ENCODE measurements around the gene ACTN1.
A peak's percentile ranks its signal among the peaks of the same experiment; 100 is the strongest.

GRCh38 chr14:68926236-68926635 is 52.9 kb downstream of the ACTN1 start:
- TF ChIP-seq USF2 (IDR thresholded peaks at IDR 0.05; ENCODE audit: low read length) (no peak), POLR2AphosphoS5 (IDR thresholded peaks at IDR 0.05; ENCODE audit: low read depth, low read length) (no peak), SIX5 (IDR thresholded peaks at IDR 0.05; ENCODE audit: low read depth, low read length) (no peak), SIN3A (conservative IDR thresholded peaks at IDR 0.05 in 1 of 2, IDR thresholded peaks at IDR 0.05 in 1 of 2; ENCODE audit: low read depth in 1 of 2, low read length in 2 of 2) (no peak), RFX5 (IDR thresholded peaks at IDR 0.05; ENCODE audit: borderline replicate concordance, low read depth, low read length) (no peak), POLR2A (IDR thresholded peaks at IDR 0.05; ENCODE audit: control extremely low read depth in 1 of 2, low read depth in 2 of 2, low read length in 2 of 2) (no peak), ZNF274 (IDR thresholded peaks at IDR 0.05; ENCODE audit: borderline replicate concordance, extremely low read depth, low read length) (no peak), EZH2 (IDR thresholded peaks at IDR 0.05; ENCODE audit: low read depth, low read length, severe bottlenecking) (no peak), CHD1 (IDR thresholded peaks at IDR 0.05; ENCODE audit: low read depth, low read length) (no peak)
- TF ChIP-seq, protein P1, sequence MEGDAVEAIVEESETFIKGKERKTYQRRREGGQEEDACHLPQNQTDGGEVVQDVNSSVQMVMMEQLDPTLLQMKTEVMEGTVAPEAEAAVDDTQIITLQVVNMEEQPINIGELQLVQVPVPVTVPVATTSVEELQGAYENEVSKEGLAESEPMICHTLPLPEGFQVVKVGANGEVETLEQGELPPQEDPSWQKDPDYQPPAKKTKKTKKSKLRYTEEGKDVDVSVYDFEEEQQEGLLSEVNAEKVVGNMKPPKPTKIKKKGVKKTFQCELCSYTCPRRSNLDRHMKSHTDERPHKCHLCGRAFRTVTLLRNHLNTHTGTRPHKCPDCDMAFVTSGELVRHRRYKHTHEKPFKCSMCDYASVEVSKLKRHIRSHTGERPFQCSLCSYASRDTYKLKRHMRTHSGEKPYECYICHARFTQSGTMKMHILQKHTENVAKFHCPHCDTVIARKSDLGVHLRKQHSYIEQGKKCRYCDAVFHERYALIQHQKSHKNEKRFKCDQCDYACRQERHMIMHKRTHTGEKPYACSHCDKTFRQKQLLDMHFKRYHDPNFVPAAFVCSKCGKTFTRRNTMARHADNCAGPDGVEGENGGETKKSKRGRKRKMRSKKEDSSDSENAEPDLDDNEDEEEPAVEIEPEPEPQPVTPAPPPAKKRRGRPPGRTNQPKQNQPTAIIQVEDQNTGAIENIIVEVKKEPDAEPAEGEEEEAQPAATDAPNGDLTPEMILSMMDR (IDR thresholded peaks at IDR 0.05; ENCODE audit: control extremely low read depth in 1 of 3, insufficient read depth in 1 of 3, low read depth in 1 of 3, low read length in 3 of 3), result peak; percentile 36 to 81 (median 53)

Measured in H1 (cell line).